Left ventricle myocardium inferior (tissue), 1 donor: ENCODE measurements around the gene MDH1B. TPM values are rescaled to one million over a fixed set of nuclear protein-coding genes. Genes with fewer than 3 reads are reported as not detected.

Experiments
- DNase-seq: peaks from one replicate; pipeline ENCODE4 v3.0.0-alpha.2; 2020
- H3K27ac ChIP-seq: fragments of 200-600 bp; replicated peaks from 2 replicates; pipeline ENCODE4 v1.8.0; 2021
- H3K27me3 ChIP-seq: fragments of 200-600 bp; 2 replicates; pipeline ENCODE4 v1.8.0; 2021; ENCODE audit warnings: low read depth
- H3K36me3 ChIP-seq: fragments of 200-600 bp; 2 replicates; pipeline ENCODE4 v1.8.0; 2021
- H3K4me1 ChIP-seq: fragments of 200-600 bp; 2 replicates; pipeline ENCODE4 v1.8.0; 2021
- H3K4me3 ChIP-seq: fragments of 200-600 bp; 2 replicates; pipeline ENCODE4 v1.8.0; 2021; ENCODE audit warnings: mild to moderate bottlenecking, moderate library complexity
- H3K9me3 ChIP-seq: fragments of 200-600 bp; replicated peaks from 2 replicates; pipeline ENCODE4 v1.8.0; 2021
- intact Hi-C: fragments of 100-400 bp; cut with micrococcal nuclease; formaldehyde crosslinking; loops from one replicate; pipeline ENCODE4 v1.11.0; 2022
- total RNA-seq: library from RNA; stranded (reverse); fragmentation: NEBNext Ultra II Directional; extraction: Animal tissue kit (Norgen Biotek cat#: 25700); gene quantifications from one replicate; pipeline ENCODE4 v1.2.1, GENCODE V29; 2021
- TF ChIP-seq, protein P1 (sequence below): fragments of 200-600 bp; IDR thresholded peaks from 2 replicates; pipeline ENCODE4 v1.8.0; 2021; ENCODE audit warnings: antibody characterized with exemption, mild to moderate bottlenecking, borderline replicate concordance
- donor health status: DM: no; HTN: yes; CAD: no; lungs with severe emphysema.

The MDH1B gene
- total RNA-seq, 1 donor from 2014 or later: 0.69 TPM

DNA sequence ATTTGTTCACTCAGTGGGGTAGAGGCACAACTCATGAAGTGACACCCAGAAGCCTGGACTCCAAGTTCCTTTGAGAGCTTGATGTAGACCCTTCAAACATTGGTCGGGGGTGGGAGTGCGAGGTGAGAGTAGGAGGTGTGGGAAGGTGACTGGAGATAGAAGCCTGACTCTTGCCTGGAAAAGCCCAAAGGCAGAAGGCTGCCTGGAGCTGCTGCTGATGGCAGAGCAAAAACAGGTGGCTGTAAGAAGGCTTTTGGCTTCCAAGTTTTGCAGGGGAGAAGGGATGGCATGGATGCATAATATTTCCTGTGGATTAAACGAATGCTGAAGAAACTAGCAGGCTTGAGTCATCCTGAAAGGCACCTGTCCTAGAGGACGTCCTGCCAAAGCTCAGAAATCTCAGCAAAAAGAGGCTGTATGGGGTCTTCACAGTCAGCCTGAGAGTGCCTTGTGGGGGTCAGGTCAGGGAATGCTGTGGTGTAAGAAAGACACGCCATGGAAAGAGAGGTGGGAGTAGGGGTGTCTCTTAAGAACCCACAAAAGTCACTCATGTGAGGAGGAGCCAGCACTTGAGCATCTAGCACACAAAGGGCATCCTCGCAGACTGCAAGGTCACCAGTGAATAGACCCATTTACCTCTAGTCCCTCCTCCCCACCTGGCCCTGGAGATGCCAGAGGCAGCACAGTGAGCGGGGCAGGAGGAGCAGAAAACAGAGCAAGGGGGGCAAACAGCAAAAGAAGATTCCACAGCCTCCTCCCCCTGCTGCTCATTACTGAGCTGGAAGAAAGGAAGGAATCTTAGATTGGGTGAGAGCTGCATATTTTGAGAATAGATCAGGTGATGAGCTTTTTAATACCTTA is 37.8 kb upstream of the MDH1B start:
- Histone ChIP-seq H3K27me3 (no peaks in the 10 kb centered on the region), H3K36me3 (no peaks in the 10 kb centered on the region), H3K4me3 (no peak overlapping the region), H3K9me3 (no peaks in the 10 kb centered on the region), H3K4me1 (peaks cover 35% of the 10 kb centered on the region), H3K27ac (peak overlapping the region; percentile 19)
- intact Hi-C loops: loop anchor here (10.0 kb wide), 1 partner anchor 182 kb away; no protein-coding TSS in a partner anchor
- TF ChIP-seq, protein P1, sequence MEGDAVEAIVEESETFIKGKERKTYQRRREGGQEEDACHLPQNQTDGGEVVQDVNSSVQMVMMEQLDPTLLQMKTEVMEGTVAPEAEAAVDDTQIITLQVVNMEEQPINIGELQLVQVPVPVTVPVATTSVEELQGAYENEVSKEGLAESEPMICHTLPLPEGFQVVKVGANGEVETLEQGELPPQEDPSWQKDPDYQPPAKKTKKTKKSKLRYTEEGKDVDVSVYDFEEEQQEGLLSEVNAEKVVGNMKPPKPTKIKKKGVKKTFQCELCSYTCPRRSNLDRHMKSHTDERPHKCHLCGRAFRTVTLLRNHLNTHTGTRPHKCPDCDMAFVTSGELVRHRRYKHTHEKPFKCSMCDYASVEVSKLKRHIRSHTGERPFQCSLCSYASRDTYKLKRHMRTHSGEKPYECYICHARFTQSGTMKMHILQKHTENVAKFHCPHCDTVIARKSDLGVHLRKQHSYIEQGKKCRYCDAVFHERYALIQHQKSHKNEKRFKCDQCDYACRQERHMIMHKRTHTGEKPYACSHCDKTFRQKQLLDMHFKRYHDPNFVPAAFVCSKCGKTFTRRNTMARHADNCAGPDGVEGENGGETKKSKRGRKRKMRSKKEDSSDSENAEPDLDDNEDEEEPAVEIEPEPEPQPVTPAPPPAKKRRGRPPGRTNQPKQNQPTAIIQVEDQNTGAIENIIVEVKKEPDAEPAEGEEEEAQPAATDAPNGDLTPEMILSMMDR: no peak
- DNase-seq: no peak

DNA sequence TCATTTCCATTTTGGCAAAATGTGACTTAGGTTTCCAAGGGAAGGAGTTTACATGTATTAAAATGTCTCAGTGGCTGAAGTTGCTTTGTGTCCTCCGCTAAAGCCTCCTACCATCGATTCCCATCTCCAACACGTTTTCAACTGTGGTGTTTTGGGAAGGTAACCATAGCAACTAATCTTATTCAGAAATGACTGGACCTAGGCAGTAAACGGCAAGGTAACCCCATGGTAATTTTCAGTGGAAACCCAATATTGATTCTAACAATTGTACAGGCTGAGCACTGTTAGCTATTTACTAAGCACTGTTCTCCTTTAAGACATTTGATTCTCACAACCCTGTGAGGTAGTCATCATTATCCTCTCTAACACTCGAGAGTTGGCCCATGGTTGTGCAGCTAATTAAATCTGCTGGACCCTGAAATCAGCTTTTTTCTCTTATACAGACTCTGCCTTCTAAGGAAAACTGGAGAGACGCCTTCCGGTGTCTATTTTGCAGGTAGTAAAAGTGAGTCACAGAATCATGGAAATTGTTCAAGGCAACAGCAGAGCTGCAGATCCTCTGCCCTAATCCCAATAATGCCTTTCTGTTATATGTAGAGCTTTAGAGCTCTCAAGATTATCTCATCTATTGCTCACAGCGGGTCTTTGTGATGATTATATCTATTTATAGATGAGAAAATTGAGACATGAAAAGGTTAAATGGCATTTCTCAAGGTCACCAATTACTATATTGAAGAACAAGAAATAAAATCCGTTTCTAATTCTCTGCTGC is 36.5 kb upstream of the MDH1B start:
- Histone ChIP-seq H3K4me1 (peaks cover 35% of the 10 kb centered on the region), H3K36me3 (peaks cover 2% of the 10 kb centered on the region), H3K9me3 (no peaks in the 10 kb centered on the region), H3K4me3 (no peak overlapping the region), H3K27ac (no peak overlapping the region), H3K27me3 (no peaks in the 10 kb centered on the region)
- intact Hi-C loops: loop anchor here (2.0 to 10.0 kb wide), 2 partner anchors 183 to 673 kb away; no protein-coding TSS in a partner anchor
- DNase-seq: no peak
- TF ChIP-seq, protein P1: no peak

DNA sequence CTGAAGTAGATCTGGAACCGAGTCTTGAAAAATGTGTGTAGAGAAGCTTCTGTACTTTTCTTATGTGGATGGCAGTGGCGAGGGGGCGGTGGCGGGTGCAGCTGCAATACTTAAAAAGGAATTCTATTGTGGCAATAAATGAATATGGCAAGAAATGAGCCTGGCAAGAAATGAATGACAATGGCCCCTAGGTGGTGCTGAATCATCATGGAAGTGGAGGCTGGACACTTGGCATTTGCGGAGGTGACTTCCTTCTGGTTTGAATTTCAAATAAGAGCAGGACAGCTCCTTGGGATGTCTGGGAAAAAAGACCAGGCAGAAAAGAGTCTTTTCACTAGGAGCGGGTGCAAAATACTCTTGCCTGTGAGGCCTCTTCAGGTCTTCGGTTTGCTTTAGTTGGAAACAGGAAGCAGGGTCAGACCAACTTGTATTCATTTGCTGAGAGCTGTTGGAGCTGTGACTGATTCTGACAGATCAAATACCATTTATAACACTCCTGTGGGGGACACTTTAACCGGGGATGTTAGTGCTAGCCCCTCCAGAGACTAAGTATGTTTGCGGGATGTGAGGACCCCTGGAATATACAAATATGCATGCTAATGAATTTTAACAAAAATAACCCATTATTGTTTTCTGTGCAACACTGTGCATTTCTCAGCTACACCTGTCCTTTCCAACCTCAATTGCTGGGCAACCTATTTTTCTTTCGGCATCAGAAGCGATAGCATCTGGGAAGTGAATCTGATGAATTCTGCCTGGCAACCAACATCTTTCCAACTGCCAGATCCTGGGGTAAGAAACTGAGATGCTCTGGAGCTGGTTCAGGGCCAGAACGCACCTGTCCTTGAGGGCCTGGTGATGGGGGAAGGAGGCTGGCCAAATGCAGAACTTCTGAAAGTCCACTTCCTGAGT is 35.6 kb upstream of the MDH1B start:
- Histone ChIP-seq H3K27me3 (no peaks in the 10 kb centered on the region), H3K27ac (no peak overlapping the region), H3K4me1 (peaks cover 35% of the 10 kb centered on the region), H3K36me3 (peaks cover 9% of the 10 kb centered on the region), H3K4me3 (no peak overlapping the region), H3K9me3 (no peaks in the 10 kb centered on the region)
- TF ChIP-seq, protein P1: peak; percentile 81
- peak; percentile 31 for DNase-seq
- intact Hi-C loops: loop anchor here (2.0 to 10.0 kb wide), 2 partner anchors 184 to 674 kb away; no protein-coding TSS in a partner anchor

DNA sequence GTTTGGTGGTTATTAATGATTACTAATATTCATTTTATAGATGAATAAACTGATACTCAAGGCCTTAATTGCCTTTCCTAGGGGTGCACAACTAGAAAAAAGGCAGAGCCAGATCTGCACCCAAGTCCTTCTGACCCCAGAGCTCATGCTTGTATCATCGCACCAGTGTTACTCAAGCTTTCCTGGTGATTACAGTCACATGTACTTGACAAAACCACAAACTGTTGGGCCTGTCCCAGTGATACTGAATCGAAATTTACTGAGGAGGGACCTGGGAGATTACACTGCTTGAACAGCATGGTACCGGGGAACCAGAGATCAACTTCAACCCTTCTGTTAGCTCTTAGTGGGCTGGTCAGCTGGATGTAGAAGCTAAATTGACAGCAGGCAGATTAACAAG is 34.0 kb upstream of the MDH1B start:
- Histone ChIP-seq H3K4me1 (peaks cover 35% of the 10 kb centered on the region), H3K36me3 (peaks cover 25% of the 10 kb centered on the region), H3K27me3 (no peaks in the 10 kb centered on the region), H3K27ac (no peak overlapping the region), H3K9me3 (no peaks in the 10 kb centered on the region), H3K4me3 (no peak overlapping the region)
- TF ChIP-seq, protein P1: no peak
- intact Hi-C loops: no loop called here
- no peak for DNase-seq

DNA sequence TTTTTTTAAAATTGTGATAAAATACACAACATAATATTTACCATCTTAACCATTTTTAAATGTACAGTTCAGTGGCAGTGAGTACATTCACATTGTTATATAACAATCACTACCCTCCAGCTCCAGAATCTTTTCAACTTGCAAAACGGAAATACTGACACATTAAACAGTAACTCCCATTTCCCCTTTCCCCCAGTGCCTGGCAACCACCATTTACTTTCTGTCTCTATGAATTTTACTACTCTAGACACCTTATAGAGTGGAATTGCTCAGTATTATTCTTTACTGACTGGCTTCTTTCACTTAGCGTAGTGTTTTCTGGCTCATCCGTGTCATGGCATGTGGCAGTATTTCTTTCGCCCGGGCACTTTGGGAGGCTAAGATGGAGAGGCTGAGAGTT is 32.9 kb upstream of the MDH1B start:
- DNase-seq: no peak
- no peak overlapping the region for H3K4me3 ChIP-seq
- peaks cover 28% of the 10 kb centered on the region for H3K4me1 ChIP-seq
- TF ChIP-seq, protein P1: no peak
- intact Hi-C loops: no loop called here
- H3K27me3 ChIP-seq: no peaks in the 10 kb centered on the region
- H3K27ac ChIP-seq: no peak overlapping the region
- H3K36me3 ChIP-seq: peaks cover 25% of the 10 kb centered on the region
- H3K9me3 ChIP-seq: no peaks in the 10 kb centered on the region
